ENCODE measurements around the gene OS9. TPM values are rescaled to one million over a fixed set of nuclear protein-coding genes. Genes with fewer than 3 reads are reported as not detected.
"Not testable (repeated sequence)": the region's sequence is repeated elsewhere in the genome, so short reads cannot be mapped to it uniquely, and the experiment has no call there.

OS9 gene
- total RNA-seq (151 TPM), polyA plus RNA-seq (10 to 100 TPM; 59.2 to 72.4 (median 63.1) TPM)

- H3K4me3 ChIP-seq (ENCODE audit: low read depth, low read length): peak within 1 kb of the TSS; percentile 90
- H3K36me3 ChIP-seq (ENCODE audit: control insufficient read depth, insufficient read depth, low read length): peaks cover 27% of the 10 kb centered on the region
- Mint-ChIP-seq H3K27me3 (peaks cover 22% of the 10 kb centered on the region), H3K27ac (no peak within 1 kb of the TSS), H3K36me3 (peaks cover 21% of the 10 kb centered on the region), H3K4me1 (peaks cover 0 to 23% (median 13%) of the 10 kb centered on the region in 4 donors), H3K9me3 (peaks cover 0 to 2% (median 0%) of the 10 kb centered on the region in 7 donors), H3K4me3 (no peak within 1 kb of the TSS)
- peak; percentile 97 to 100 (median 98) for DNase-seq
- peak; percentile 96 to 97 for ATAC-seq (ENCODE audit: low read depth in 2 of 2)
- H3K27ac ChIP-seq (ENCODE audit: insufficient read depth, low read length, poor library complexity, severe bottlenecking): peak within 1 kb of the TSS; percentile 72
- peaks cover 3% of the 10 kb centered on the region for H3K27me3 ChIP-seq (ENCODE audit: control insufficient read depth, insufficient read depth, low read length)
- peaks cover 13% of the 10 kb centered on the region for H3K4me1 ChIP-seq (ENCODE audit: control insufficient read depth, insufficient read depth, low read length, poor library complexity, severe bottlenecking)
- H3K9me3 ChIP-seq (ENCODE audit: control insufficient read depth in 2 of 2, low read length in 2 of 2): no peaks in the 10 kb centered on the region
Observed at GRCh38 chr12:57693659-57694458, at the start of gene OS9. Gene OS9, plus strand, starts transcription at chr12:57694132. Its CDS starts 30 bp downstream, at chr12:57694162.

GRCh38 chr12:57645990-57646658 lies 47.8 kb upstream of the OS9 start:
- not testable (repeated sequence) for H3K27me3 ChIP-seq (ENCODE audit: control insufficient read depth, insufficient read depth, low read length); H3K4me3 Mint-ChIP-seq; ATAC-seq (ENCODE audit: low read depth in 2 of 2)

GRCh38 chr12:57646659-57647049 lies 47.3 kb upstream of the OS9 start:
- not testable (repeated sequence) for H3K9me3 Mint-ChIP-seq; H3K27me3 Mint-ChIP-seq; H3K27ac Mint-ChIP-seq; H3K4me1 ChIP-seq (ENCODE audit: control insufficient read depth, insufficient read depth, low read length, poor library complexity, severe bottlenecking); H3K27ac ChIP-seq (ENCODE audit: insufficient read depth, low read length, poor library complexity, severe bottlenecking); H3K9me3 ChIP-seq (ENCODE audit: control insufficient read depth in 2 of 2, low read length in 2 of 2); H3K36me3 ChIP-seq (ENCODE audit: control insufficient read depth, insufficient read depth, low read length); H3K27me3 ChIP-seq (ENCODE audit: control insufficient read depth, insufficient read depth, low read length); H3K4me3 ChIP-seq (ENCODE audit: low read depth, low read length); H3K36me3 Mint-ChIP-seq; DNase-seq; H3K4me3 Mint-ChIP-seq; H3K4me1 Mint-ChIP-seq; ATAC-seq (ENCODE audit: low read depth in 2 of 2)

More at GRCh38 chr12:57645990-57646658, 47.8 kb upstream of the OS9 start:
- not testable (repeated sequence) for H3K36me3 Mint-ChIP-seq; H3K27ac ChIP-seq (ENCODE audit: insufficient read depth, low read length, poor library complexity, severe bottlenecking); H3K36me3 ChIP-seq (ENCODE audit: control insufficient read depth, insufficient read depth, low read length); H3K4me1 ChIP-seq (ENCODE audit: control insufficient read depth, insufficient read depth, low read length, poor library complexity, severe bottlenecking); H3K4me3 ChIP-seq (ENCODE audit: low read depth, low read length); H3K9me3 ChIP-seq (ENCODE audit: control insufficient read depth in 2 of 2, low read length in 2 of 2); H3K27ac Mint-ChIP-seq; H3K4me1 Mint-ChIP-seq; H3K27me3 Mint-ChIP-seq; H3K9me3 Mint-ChIP-seq; DNase-seq

- no peak overlapping the region for H3K4me3 Mint-ChIP-seq
- no peaks in the 10 kb centered on the region for H3K4me1 ChIP-seq (ENCODE audit: control insufficient read depth, insufficient read depth, low read length, poor library complexity, severe bottlenecking)
Observed at GRCh38 chr12:57654042-57654441, 39.9 kb upstream of the OS9 start.

GRCh38 chr12:57655541-57656240 lies 38.2 kb upstream of the OS9 start:
- Histone ChIP-seq H3K36me3 (ENCODE audit: control insufficient read depth, insufficient read depth, low read length) (no peaks in the 10 kb centered on the region), H3K27ac (ENCODE audit: insufficient read depth, low read length, poor library complexity, severe bottlenecking) (no peak overlapping the region), H3K4me1 (ENCODE audit: control insufficient read depth, insufficient read depth, low read length, poor library complexity, severe bottlenecking) (no peaks in the 10 kb centered on the region), H3K27me3 (ENCODE audit: control insufficient read depth, insufficient read depth, low read length) (peaks cover 2% of the 10 kb centered on the region), H3K4me3 (ENCODE audit: low read depth, low read length) (no peak overlapping the region), H3K9me3 (ENCODE audit: control insufficient read depth in 2 of 2, low read length in 2 of 2) (no peaks in the 10 kb centered on the region)
- DNase-seq (no peak), ATAC-seq (ENCODE audit: low read depth in 2 of 2) (no peak)
- Mint-ChIP-seq H3K27me3 (peaks cover 17% of the 10 kb centered on the region), H3K9me3 (peaks cover 0 to 3% (median 1%) of the 10 kb centered on the region in 7 donors), H3K4me1 (no peaks in the 10 kb centered on the region), H3K4me3 (no peak overlapping the region), H3K36me3 (no peaks in the 10 kb centered on the region), H3K27ac (no peak overlapping the region)

More at GRCh38 chr12:57654042-57654441, 39.9 kb upstream of the OS9 start:
- no peak overlapping the region for H3K27ac Mint-ChIP-seq
- H3K27me3 ChIP-seq (ENCODE audit: control insufficient read depth, insufficient read depth, low read length): no peaks in the 10 kb centered on the region
- H3K36me3 Mint-ChIP-seq: no peaks in the 10 kb centered on the region
- ATAC-seq (ENCODE audit: low read depth in 2 of 2) (no peak), DNase-seq (no peak)
- H3K4me3 ChIP-seq (ENCODE audit: low read depth, low read length): no peak overlapping the region
- H3K4me1 Mint-ChIP-seq: no peaks in the 10 kb centered on the region
- H3K36me3 ChIP-seq (ENCODE audit: control insufficient read depth, insufficient read depth, low read length): no peaks in the 10 kb centered on the region
- H3K27ac ChIP-seq (ENCODE audit: insufficient read depth, low read length, poor library complexity, severe bottlenecking): no peak overlapping the region
- H3K27me3 Mint-ChIP-seq: peaks cover 16% of the 10 kb centered on the region
- peaks cover 0 to 3% (median 0%) of the 10 kb centered on the region in 7 donors for H3K9me3 Mint-ChIP-seq
- H3K9me3 ChIP-seq (ENCODE audit: control insufficient read depth in 2 of 2, low read length in 2 of 2): no peaks in the 10 kb centered on the region

- H3K4me1 Mint-ChIP-seq; H3K9me3 Mint-ChIP-seq; DNase-seq; H3K27ac Mint-ChIP-seq; H3K27ac ChIP-seq (ENCODE audit: insufficient read depth, low read length, poor library complexity, severe bottlenecking); H3K36me3 ChIP-seq (ENCODE audit: control insufficient read depth, insufficient read depth, low read length); H3K27me3 ChIP-seq (ENCODE audit: control insufficient read depth, insufficient read depth, low read length); ATAC-seq (ENCODE audit: low read depth in 2 of 2); H3K36me3 Mint-ChIP-seq; H3K4me3 ChIP-seq (ENCODE audit: low read depth, low read length); H3K4me1 ChIP-seq (ENCODE audit: control insufficient read depth, insufficient read depth, low read length, poor library complexity, severe bottlenecking); H3K9me3 ChIP-seq (ENCODE audit: control insufficient read depth in 2 of 2, low read length in 2 of 2): not testable (repeated sequence)
- H3K4me3 Mint-ChIP-seq: peak overlapping the region in 1 of 4 donors; percentile 38
- H3K27me3 Mint-ChIP-seq: peaks cover 19% of the 10 kb centered on the region
Observed at GRCh38 chr12:57656408-57656807, 37.5 kb upstream of the OS9 start.

- H3K27ac ChIP-seq (ENCODE audit: insufficient read depth, low read length, poor library complexity, severe bottlenecking): no peak overlapping the region
- ATAC-seq (ENCODE audit: low read depth in 2 of 2): no peak
- no peak overlapping the region for H3K27ac Mint-ChIP-seq
Observed at GRCh38 chr12:57657744-57658143, 36.2 kb upstream of the OS9 start.

More at GRCh38 chr12:57657744-57658143, 36.2 kb upstream of the OS9 start:
- H3K4me3 Mint-ChIP-seq: no peak overlapping the region
- no peaks in the 10 kb centered on the region for H3K4me1 ChIP-seq (ENCODE audit: control insufficient read depth, insufficient read depth, low read length, poor library complexity, severe bottlenecking)
- H3K27me3 Mint-ChIP-seq: peaks cover 22% of the 10 kb centered on the region
- H3K36me3 Mint-ChIP-seq: no peaks in the 10 kb centered on the region
- no peaks in the 10 kb centered on the region for H3K9me3 ChIP-seq (ENCODE audit: control insufficient read depth in 2 of 2, low read length in 2 of 2)
- H3K4me1 Mint-ChIP-seq: no peaks in the 10 kb centered on the region
- peaks cover 2% of the 10 kb centered on the region for H3K27me3 ChIP-seq (ENCODE audit: control insufficient read depth, insufficient read depth, low read length)
- H3K4me3 ChIP-seq (ENCODE audit: low read depth, low read length): no peak overlapping the region
- DNase-seq: no peak
- H3K9me3 Mint-ChIP-seq: peaks cover 0 to 8% (median 3%) of the 10 kb centered on the region in 7 donors
- no peaks in the 10 kb centered on the region for H3K36me3 ChIP-seq (ENCODE audit: control insufficient read depth, insufficient read depth, low read length)

Data from CD4-positive, CD25-positive, alpha-beta regulatory T cell (primary cell).